H1 (cell line): ENCODE data around the gene GPR34. TPM values are rescaled to one million over a fixed set of nuclear protein-coding genes. Genes with fewer than 3 reads are reported as not detected.

ENCODE experiments used
- CTCF ChIA-PET: fragments of 300-600 bp; sonication (Branson Sonifier 250); formaldehyde crosslinking; loops from one replicate; lab custom pipeline; 2021; ENCODE audit not compliant: partially characterized antibody; lab: Charles Lee
- POLR2A ChIA-PET: fragments of 300-600 bp; sonication (Branson Sonifier 250); formaldehyde crosslinking; loops from one replicate; lab custom pipeline; 2021; ENCODE audit warnings: inconsistent platforms; ENCODE audit not compliant: partially characterized antibody; lab: Charles Lee
- DNase-seq, 2 experiments: peaks; one replicate each; pipeline versions ENCODE4 v3.0.0 to v3.0.0-alpha.2; 2010 to 2022; ENCODE audit warnings: low spot score in 2 of 2, low read depth in 1 of 2, mixed read lengths in 1 of 2
- FAIRE-seq: peaks from 2 replicates; lab custom pipeline; 2011; peaks lifted over from hg19 to GRCh38; lab: Jason Lieb, UNC
- H2AFZ ChIP-seq: 2 replicates; pipeline ENCODE4 v1.8.1; 2012; ENCODE audit warnings: low read length, inconsistent platforms
- H2AK5ac ChIP-seq: 2 replicates; pipeline ENCODE4 v1.6.1; 2013; ENCODE audit warnings: low read depth, low read length
- H2BK120ac ChIP-seq: replicated peaks from 2 replicates; pipeline ENCODE3; 2013; ENCODE audit warnings: low read depth, low read length, inconsistent platforms
- H2BK12ac ChIP-seq: 2 replicates; pipeline ENCODE4 v1.6.1; 2013; ENCODE audit warnings: low read depth, low read length
- H2BK15ac ChIP-seq: 2 replicates; pipeline ENCODE4 v1.6.1; 2013; ENCODE audit warnings: low read length
- H2BK20ac ChIP-seq: 2 replicates; pipeline ENCODE4 v1.6.1; 2013; ENCODE audit warnings: low read length
- H2BK5ac ChIP-seq: 2 replicates; pipeline ENCODE4 v1.6.1; 2013; ENCODE audit warnings: low read depth, low read length
- H3K14ac ChIP-seq: 2 replicates; pipeline ENCODE4 v1.6.1; 2013; ENCODE audit warnings: inconsistent platforms; ENCODE audit not compliant: insufficient read length
- H3K18ac ChIP-seq: 2 replicates; pipeline ENCODE4 v1.6.1; 2013; ENCODE audit warnings: low read length; ENCODE audit errors: extremely low read depth
- H3K23ac ChIP-seq: 2 replicates; pipeline ENCODE4 v1.6.1; 2013; ENCODE audit warnings: inconsistent platforms; ENCODE audit not compliant: insufficient read length
- H3K23me2 ChIP-seq: 2 replicates; pipeline ENCODE4 v1.6.1; 2013; ENCODE audit warnings: low read depth, low read length
- H3K27ac ChIP-seq: 2 replicates; pipeline ENCODE4 v1.6.1; 2011; ENCODE audit warnings: low read depth, low read length, inconsistent platforms
- H3K27me3 ChIP-seq, 4 experiments: replicated peaks in 1 of 4; 1 replicate in 1 of 4; 2 replicates in 3 of 4; pipeline versions ENCODE4 v1.6.1 to v1.8.1; 2011 to 2013; ENCODE audit warnings: low read length in 3 of 4, mild to moderate bottlenecking in 3 of 4, inconsistent platforms in 2 of 4, mixed read lengths in 2 of 4, moderate library complexity in 1 of 4; ENCODE audit not compliant: control insufficient read depth in 3 of 4, insufficient read depth in 3 of 4; ENCODE audit errors: extremely low read depth in 1 of 4
- H3K36me3 ChIP-seq, 4 experiments: 2 replicates each; pipeline versions ENCODE4 v1.6.1 to v1.8.1; 2011 to 2013; ENCODE audit warnings: mild to moderate bottlenecking in 4 of 4, low read length in 3 of 4, moderate library complexity in 2 of 4, control low read depth in 1 of 4, inconsistent platforms in 1 of 4; ENCODE audit not compliant: insufficient read depth in 4 of 4, control insufficient read depth in 2 of 4
- H3K4ac ChIP-seq: replicated peaks from 2 replicates; pipeline ENCODE3; 2013; ENCODE audit warnings: low read length, low read depth, mixed read lengths, inconsistent platforms; ENCODE audit not compliant: insufficient read length
- H3K4me1 ChIP-seq, 4 experiments: replicated peaks in 1 of 4; 1 replicate in 1 of 4; 2 replicates in 3 of 4; pipeline versions ENCODE4 v1.6.1 to v1.8.1; 2011 to 2013; ENCODE audit warnings: low read length in 3 of 4, inconsistent platforms in 2 of 4, mixed read lengths in 1 of 4; ENCODE audit not compliant: insufficient read depth in 4 of 4, control insufficient read depth in 3 of 4
- H3K4me2 ChIP-seq, 2 experiments: 2 replicates each; pipeline versions ENCODE4 v1.6.1 to v1.8.1; 2011 to 2013; ENCODE audit warnings: low read depth in 2 of 2, low read length in 2 of 2, control low read depth in 1 of 2, inconsistent platforms in 1 of 2, mild to moderate bottlenecking in 1 of 2; ENCODE audit not compliant: insufficient read depth in 1 of 2
- H3K4me3 ChIP-seq, 4 experiments: fragments of 200-600, 300-600 bp in 1 of 4; sonication (generic), shearing (Covaris generic), sonication (Bioruptor Twin) in 1 of 4; 2 replicates each; pipeline versions ENCODE4 v1.5.1 to v1.8.1; 2011 to 2016; ENCODE audit warnings: low read length in 4 of 4, low read depth in 3 of 4, control low read depth in 2 of 4, inconsistent platforms in 2 of 4, mild to moderate bottlenecking in 2 of 4, mixed read lengths in 1 of 4, moderate library complexity in 1 of 4; ENCODE audit not compliant: insufficient read depth in 2 of 4; ENCODE audit errors: extremely low read depth in 1 of 4
- H3K56ac ChIP-seq: replicated peaks from 2 replicates; pipeline ENCODE3; 2013; ENCODE audit warnings: low read depth, mild to moderate bottlenecking, mixed read lengths, low read length, inconsistent platforms; ENCODE audit not compliant: insufficient read length
- H3K79me1 ChIP-seq: 2 replicates; pipeline ENCODE4 v1.6.1; 2013; ENCODE audit warnings: low read depth, low read length, control low read depth
- H3K79me2 ChIP-seq, 2 experiments: 2 replicates each; pipeline versions ENCODE4 v1.6.1 to v1.8.1; 2012 to 2013; ENCODE audit warnings: low read length in 2 of 2, mild to moderate bottlenecking in 2 of 2, inconsistent platforms in 1 of 2; ENCODE audit not compliant: insufficient read depth in 2 of 2, control insufficient read depth in 1 of 2
- H3K9ac ChIP-seq, 4 experiments: replicated peaks in 1 of 4; 1 replicate in 1 of 4; 2 replicates in 3 of 4; pipeline versions ENCODE4 v1.6.1 to v1.8.1; 2011 to 2013; ENCODE audit warnings: low read depth in 3 of 4, low read length in 3 of 4, control low read depth in 2 of 4, mild to moderate bottlenecking in 2 of 4, moderate library complexity in 2 of 4, inconsistent platforms in 1 of 4; ENCODE audit errors: extremely low read depth in 1 of 4
- H3K9me3 ChIP-seq, 2 experiments: 2 replicates each; pipeline versions ENCODE4 v1.6.1 to v1.8.1; 2012 to 2013; ENCODE audit warnings: mild to moderate bottlenecking in 2 of 2, moderate library complexity in 2 of 2, control low read depth in 1 of 2, inconsistent platforms in 1 of 2, low read depth in 1 of 2, low read length in 1 of 2, mixed read lengths in 1 of 2; ENCODE audit not compliant: insufficient read depth in 2 of 2
- H4K20me1 ChIP-seq, 2 experiments: replicated peaks in 1 of 2; 2 replicates each; pipeline versions ENCODE3 to v1.8.1; 2011 to 2013; ENCODE audit warnings: inconsistent platforms in 2 of 2, low read length in 2 of 2, mild to moderate bottlenecking in 1 of 2; ENCODE audit not compliant: insufficient read depth in 2 of 2, control insufficient read depth in 1 of 2
- H4K5ac ChIP-seq: 2 replicates; pipeline ENCODE4 v1.6.1; 2013; ENCODE audit warnings: low read length, low read depth, mixed read lengths, inconsistent platforms; ENCODE audit not compliant: insufficient read length
- H4K8ac ChIP-seq: 2 replicates; pipeline ENCODE4 v1.8.0; 2013; ENCODE audit warnings: mild to moderate bottlenecking, moderate library complexity, low read length, inconsistent platforms; ENCODE audit not compliant: insufficient read depth; ENCODE audit errors: extremely low read depth
- H4K91ac ChIP-seq: replicated peaks from 2 replicates; pipeline ENCODE3; 2013; ENCODE audit warnings: low read length, mixed read lengths, inconsistent platforms; ENCODE audit not compliant: insufficient read length
- WGBS, 2 experiments: shearing (Covaris generic) in 1 of 2; methylation state at CpG; one replicate each; pipeline versions ENCODE4 v1.1.6 to v1.1.7; 2013 to 2015; ENCODE audit warnings: low lambda C conversion rate in 2 of 2, mixed read lengths in 2 of 2, inconsistent platforms in 1 of 2, low coverage in 1 of 2, missing lambda C conversion rate in 1 of 2; ENCODE audit not compliant: insufficient replicate concordance in 2 of 2, insufficient coverage in 1 of 2, insufficient read length in 1 of 2; ENCODE audit errors: extremely low coverage in 1 of 2, missing lambda C conversion rate in 1 of 2; 5-methylcytosine and 5-hydroxymethylcytosine counted together
- polyA plus RNA-seq, 7 experiments: library from polyadenylated mRNA; depleted of rRNA in 3 of 7; stranded (reverse) in 5 of 7; unstranded in 2 of 7; fragments of >200 nt in 5 of 7; fragments of 200-250 nt in 2 of 7; gene quantifications; 1 replicate in 5 of 7; 2 replicates in 1 of 7; 4 replicates in 1 of 7; pipeline versions ENCODE4 v1.2.1 to v1.2.3, GENCODE V29; 2011 to 2013; ENCODE audit warnings: missing spikeins in 2 of 7, mixed read lengths in 2 of 7
- total RNA-seq: library from RNA; stranded (reverse); fragmentation: NEBNext Ultra II Directional; extraction: Animal tissue kit (Norgen Biotek cat#: 25700); gene quantifications from 2 replicates; pipeline ENCODE4 v1.2.1, GENCODE V29; 2021

GPR34 gene
- total and polyA plus RNA-seq, 2 of the 8 experiments (the other 6 are each of a cell fraction or from before 2014, with no cell fraction given) = not detected

DNA sequence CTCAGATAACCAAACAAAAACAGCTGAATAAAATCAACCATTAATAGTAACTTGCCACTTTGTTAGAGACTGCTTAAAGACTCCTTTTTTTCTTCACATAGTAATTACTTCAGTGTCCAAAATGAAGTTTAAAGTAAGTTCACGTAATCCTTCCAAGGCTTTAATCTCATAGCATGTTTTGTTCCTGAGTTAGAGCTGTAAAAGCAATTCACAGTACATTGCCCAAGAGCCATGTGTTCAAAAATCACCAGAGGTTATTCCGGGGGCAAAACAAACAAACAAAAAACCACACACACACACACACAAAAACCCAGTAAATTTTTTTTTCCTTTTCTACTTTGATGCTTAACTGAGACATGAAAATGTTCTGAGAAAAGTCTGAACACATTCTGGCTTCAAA lies 41.3 kb downstream of the GPR34 start:
- H3K4ac ChIP-seq = no peak overlapping the region
- H3K4me3 ChIP-seq = no peak overlapping the region
- no peak overlapping the region for H2BK120ac ChIP-seq
- H3K23me2 ChIP-seq = no peaks in the 10 kb centered on the region
- H3K4me2 ChIP-seq = no peak overlapping the region
- no peaks in the 10 kb centered on the region for H3K79me2 ChIP-seq
- H4K5ac ChIP-seq = no peak overlapping the region
- no peak overlapping the region for H3K14ac ChIP-seq
- H3K27me3 ChIP-seq = no peaks in the 10 kb centered on the region
- H2AFZ ChIP-seq = no peak overlapping the region
- H3K4me1 ChIP-seq = no peaks in the 10 kb centered on the region; a peak in 2 of 7 replicates
- no peaks in the 10 kb centered on the region for H3K9me3 ChIP-seq
- H3K18ac ChIP-seq = no peak overlapping the region
- H3K9ac ChIP-seq = no peak overlapping the region
- ChIA-PET CTCF (no interaction called here), POLR2A (interaction anchor here (1.5 kb wide), 1 partner anchor 9 kb away, joined by 3 read pairs; no protein-coding TSS in a partner anchor)
- DNase-seq = no peak
- no peak overlapping the region for H2AK5ac ChIP-seq
- H2BK12ac ChIP-seq = no peak overlapping the region
- WGBS, 2 experiments = 89% methylated on average over 2 of the region's 2 CpGs; no CpG with 5 or more reads in 1 of the 2 experiments
- FAIRE-seq = no peak
- H3K79me1 ChIP-seq = no peaks in the 10 kb centered on the region
- no peak overlapping the region for H3K23ac ChIP-seq
- H2BK20ac ChIP-seq = no peak overlapping the region
- no peak overlapping the region for H2BK15ac ChIP-seq
- no peak overlapping the region for H3K56ac ChIP-seq
- no peak overlapping the region for H3K27ac ChIP-seq
- no peak overlapping the region for H4K91ac ChIP-seq
- H4K20me1 ChIP-seq = no peaks in the 10 kb centered on the region
- H4K8ac ChIP-seq = no peak overlapping the region
- no peaks in the 10 kb centered on the region for H3K36me3 ChIP-seq
- no peak overlapping the region for H2BK5ac ChIP-seq
